ENCODE results near the gene SLCO2A1.

SLCO2A1 gene

GRCh38 chr3:133880886-133881455 is 148.8 kb downstream of the SLCO2A1 start:
- DNase-seq: no peak

GRCh38 chr3:133880287-133880686 is 149.4 kb downstream of the SLCO2A1 start:
- no peak for DNase-seq

- DNase-seq: no peak
Observed at GRCh38 chr3:133878518-133878917, 151.2 kb downstream of the SLCO2A1 start.

Measured in CD4-positive, alpha-beta T cell treated with Interleukin-10 for 1 hour (primary cell).